PC-3 (cell line): ENCODE data around the gene YPEL3.
A peak's percentile ranks its signal among the peaks of the same experiment; 100 is the strongest.

ENCODE experiments used
- CTCF ChIP-seq: fragments of 300-600 bp; sonication (generic); conservative IDR thresholded peaks from 2 replicates; pipeline ENCODE4 v1.5.1; 2017; ENCODE audit warnings: antibody characterized with exemption, low read depth, mild to moderate bottlenecking, low read length
- EZH2 ChIP-seq: fragments of 300-600 bp; sonication (generic); IDR thresholded peaks from one replicate; pipeline ENCODE4 v1.6.1; 2017; ENCODE audit warnings: antibody characterized with exemption, mild to moderate bottlenecking, low read length; ENCODE audit not compliant: unreplicated experiment
- EZH2phosphoT487 ChIP-seq: fragments of 300-600 bp; sonication (generic); IDR thresholded peaks from 2 replicates; pipeline ENCODE4 v1.6.1; 2018; ENCODE audit warnings: mild to moderate bottlenecking, antibody characterized with exemption, low read length, borderline replicate concordance

GRCh38 chr16:30063893-30064728 is 31.9 kb downstream of the YPEL3 start:
- TF ChIP-seq EZH2, result no peak
- TF ChIP-seq CTCF, result peak; percentile 38
- TF ChIP-seq EZH2phosphoT487, result no peak
